GM04504 (cell line): ENCODE measurements around the gene SPDYE1.
A peak's percentile ranks its signal among the peaks of the same experiment; 100 is the strongest.

Experiments used
- DNase-seq: peaks from one replicate; pipeline ENCODE4 v3.0.0-alpha.2; 2012; ENCODE audit warnings: low read depth

The SPDYE1 gene

DNA sequence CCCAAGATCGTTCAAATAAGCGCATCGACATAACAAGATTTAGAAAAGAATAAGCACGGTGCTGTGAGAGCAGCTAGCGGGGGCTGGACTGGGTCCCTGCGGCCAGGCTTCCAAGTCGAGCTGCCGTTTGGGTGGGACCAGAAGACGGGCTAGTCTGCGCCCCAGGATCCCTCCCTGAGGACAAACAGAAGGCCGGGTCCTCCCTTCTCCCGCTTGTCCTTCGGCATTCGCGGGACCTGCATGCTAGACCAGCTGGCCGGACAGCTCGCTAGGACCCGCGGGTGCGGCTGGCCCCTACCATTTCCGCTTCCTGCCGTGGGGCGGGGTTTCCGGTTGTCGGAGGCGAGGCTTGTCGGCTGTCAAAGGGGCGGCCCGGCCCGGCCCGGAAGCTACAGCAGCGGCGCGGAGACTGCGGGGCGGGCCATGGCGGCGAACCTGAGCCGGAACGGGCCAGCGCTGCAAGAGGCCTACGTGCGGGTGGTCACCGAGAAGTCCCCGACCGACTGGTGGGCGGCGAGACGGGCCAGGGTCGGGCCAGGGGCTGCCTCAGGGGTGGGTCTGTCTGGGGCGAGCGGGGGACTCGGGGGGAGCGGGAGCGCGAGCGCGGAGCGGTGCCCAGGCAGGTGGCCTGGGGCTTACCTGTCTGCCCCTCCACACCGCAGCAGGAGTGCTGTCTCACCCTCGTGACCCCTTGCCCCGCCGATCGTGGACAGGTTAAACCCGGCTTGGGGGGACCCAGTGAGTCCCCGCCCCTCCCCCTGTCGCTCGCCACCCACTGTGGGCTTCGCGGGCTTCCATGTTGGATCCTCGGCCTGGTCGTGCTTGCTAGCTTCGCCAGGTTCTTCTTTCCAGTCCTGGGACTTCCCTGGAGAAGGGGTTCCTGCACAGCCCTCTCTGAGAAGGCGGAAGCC, 46.9 kb downstream of the SPDYE1 start, which contains the start of gene DBNL:
DBNL (plus strand) TSS at position 388 of the 911 bp plus-strand sequence; CDS start at position 424, 36 bp downstream.
- peak; percentile 63 for DNase-seq

DNA sequence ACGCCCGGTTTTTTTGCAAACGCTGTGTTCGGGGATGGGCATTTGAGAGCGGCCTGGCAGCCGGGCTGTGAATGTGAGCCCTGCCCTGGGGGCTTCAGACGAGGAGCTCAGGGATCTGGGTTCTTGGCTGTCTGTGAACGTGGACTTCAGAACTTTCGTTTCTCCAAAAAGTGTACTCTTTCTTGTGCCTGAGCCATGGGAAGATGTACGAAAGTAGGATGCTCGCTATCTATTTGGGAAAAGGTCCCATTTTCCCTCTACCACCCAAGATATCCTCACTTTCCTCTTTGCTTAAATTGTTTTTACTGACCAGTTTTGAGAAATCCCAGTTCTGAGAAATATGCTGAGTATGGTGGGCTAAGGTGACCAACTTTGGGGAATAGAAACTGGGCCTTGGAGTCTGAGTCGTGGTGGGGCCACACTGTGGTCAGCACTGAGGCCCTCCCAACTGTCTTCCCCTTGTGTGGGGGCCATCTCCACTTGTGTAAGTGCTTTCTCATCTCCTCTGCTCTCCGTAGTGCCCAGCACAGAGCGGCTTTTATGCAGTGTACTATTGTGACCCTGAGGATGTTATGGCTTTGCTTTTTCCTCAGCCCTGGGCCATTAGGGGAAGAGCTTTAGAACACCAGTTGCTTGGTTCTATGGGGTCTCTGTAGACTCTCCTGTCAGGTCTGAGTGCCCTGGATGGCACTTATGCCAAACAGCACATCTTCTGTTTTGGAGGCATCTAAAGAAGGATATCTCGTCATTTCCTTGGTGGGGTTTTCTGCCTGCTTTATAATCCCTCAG, 47.7 kb downstream of the SPDYE1 start:
- no peak for DNase-seq

DNA sequence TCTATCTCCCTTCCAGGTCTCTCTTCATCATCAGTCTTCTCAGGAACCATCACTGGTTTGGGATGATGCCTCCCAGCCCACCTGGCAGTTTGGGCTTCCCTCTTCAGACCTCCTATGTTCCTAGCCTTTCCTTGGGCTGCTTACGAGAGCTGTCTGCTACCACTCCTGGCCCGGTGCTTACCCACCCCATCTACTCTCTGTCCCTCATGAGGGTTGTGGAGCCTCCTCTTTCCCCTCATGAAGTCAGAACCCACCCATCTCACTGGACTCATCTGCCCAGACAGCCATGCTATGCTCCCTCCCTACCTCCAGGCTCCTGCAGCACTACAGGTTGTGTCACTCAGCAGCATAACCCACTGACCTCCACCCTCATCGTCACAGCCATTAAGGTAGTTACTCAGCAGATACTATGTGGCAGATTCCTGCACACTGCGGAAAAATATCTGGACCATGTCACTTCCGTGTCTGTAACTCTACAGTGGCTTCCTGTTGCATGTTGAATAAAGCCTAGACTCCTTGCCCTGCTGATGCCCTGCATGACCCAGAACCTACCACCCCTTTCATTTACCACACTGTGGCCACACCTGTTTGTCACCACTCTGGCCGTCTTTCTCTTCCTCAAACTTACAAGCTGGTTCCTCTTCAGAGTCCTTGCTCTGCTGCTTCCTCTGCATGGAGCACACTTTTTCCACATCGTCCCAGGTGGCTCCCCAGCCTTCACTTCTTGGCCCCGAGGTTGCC, 48.8 kb downstream of the SPDYE1 start:
- no peak for DNase-seq

DNA sequence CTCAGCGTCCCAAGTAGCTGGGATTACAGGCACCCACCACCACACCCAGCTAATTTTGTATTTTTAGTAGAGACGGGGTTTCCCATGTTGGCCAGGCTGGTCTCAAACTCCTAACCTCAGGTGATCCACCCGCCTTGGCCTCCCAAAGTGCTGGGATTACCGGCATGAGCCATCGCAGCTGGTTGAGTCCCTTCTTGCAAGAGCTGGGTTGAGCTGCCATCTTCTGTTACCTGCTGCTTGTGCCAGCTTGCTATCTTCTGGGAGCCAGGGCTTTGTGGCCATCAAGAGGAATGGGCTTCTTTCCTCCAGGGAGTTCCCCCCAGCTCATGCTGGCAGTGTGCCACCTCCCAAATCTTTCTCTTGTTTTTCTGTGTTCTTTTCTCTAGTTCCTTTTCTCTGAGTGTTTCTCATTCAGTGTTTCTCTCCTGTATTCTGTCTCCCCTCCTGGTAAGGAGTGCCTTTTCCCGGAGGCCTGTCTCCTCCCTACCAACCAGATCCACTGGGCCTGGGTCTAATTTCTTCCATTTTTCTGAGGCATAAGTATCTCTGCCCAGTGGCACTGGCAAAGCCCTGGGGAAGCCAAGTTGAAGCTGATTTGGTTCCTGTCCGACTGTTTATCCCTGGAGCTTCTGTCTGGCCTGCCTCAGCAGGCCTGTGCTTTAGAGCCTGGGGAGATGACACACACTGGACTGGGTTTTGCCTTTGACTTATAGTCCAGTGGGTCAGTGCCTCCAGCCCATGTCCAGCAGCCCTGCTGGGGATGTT, 50.5 kb downstream of the SPDYE1 start:
- DNase-seq = no peak

DNA sequence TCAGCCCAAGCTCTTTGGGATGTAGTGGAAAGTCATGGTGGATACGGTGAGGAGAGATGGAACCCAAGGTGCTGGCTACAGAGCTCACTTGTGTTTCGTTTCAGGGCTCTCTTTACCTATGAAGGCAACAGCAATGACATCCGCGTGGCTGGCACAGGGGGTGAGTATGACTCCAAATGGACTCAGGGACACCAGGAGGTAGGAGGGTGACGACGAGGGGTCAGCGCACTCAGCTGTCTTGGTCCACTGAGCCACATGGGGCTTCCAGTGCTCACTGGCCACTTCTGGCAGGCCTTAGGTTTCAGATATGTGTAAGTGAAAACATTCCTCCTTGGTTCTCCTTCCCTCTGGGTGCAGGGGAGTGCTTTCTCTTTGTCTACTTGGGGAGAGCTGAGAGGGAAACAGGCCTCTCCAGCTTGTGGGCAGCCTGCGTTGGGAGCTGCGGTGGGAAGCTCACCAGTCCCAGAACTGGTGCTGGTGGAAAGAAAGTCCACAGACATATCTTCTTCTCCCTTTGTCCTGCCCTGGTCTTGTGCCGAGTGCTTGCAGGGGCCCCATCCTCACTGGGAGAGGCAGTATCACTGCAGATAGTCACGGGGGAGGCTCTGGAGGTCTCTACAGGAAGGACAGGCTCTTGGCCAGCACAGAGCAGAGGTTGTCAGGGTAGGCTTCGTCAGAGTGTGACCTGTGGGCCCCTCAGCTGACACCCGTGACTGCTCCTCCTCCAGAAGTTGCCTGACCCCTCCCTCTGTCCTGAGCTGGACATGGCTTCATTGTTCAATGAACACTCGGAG, 52.6 kb downstream of the SPDYE1 start:
- DNase-seq = no peak

DNA sequence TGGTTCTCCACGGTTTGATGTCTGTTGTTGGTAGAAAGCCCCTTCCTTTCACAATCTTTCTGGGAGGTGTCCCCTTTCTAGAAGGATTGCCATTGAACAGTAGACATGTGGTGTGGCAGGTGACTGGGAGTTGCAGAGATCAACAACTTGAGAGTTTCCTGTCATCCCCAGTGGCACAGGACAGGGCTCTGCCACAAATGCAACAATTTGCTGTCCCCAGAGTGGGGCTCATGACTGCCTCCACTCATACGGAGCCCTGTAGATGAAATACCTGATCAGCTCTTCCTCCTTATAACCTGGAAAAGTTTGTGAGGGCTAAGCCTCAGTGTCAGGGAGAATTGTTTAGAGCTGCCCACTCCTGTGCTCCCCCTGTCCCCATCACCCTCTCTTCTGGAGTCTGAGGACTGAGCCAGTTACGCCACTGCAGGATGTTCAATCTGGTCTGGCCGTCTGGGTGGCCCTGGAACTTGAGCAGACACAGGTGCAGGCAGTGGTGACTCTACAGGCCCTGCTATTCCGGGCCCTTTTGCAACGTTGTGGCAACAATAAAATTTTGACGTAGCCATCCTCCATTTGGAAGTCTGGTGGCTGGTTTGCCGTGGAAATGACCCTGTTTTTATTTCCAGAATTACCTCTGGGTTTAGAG, 53.3 kb downstream of the SPDYE1 start:
- DNase-seq = no peak

DNA sequence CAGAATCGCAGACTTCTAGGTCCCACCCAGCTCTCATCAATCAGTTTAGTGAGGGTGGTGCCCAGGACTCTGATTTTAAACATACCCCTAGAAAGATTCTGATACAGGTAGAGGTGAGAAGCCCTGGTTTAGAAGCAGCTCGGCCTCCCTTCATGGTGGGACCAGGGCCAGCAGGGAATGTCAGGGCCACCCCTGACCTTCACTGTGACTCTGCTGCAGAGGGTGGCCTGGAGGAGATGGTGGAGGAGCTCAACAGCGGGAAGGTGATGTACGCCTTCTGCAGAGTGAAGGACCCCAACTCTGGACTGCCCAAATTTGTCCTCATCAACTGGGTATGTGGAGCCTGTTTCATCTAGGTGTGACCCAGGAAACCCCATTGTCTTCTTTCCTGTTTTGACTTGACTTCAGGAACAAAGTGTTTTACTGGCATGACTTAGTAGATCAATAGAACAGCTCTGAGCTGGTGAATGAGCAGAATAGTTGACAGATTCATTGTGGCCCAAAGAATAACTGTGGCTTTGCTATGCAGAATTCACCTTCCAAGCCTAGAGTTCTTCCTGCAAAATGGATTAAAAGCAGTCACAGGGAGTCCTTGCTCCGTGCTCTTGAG, 54.0 kb downstream of the SPDYE1 start:
- DNase-seq = no peak

DNA sequence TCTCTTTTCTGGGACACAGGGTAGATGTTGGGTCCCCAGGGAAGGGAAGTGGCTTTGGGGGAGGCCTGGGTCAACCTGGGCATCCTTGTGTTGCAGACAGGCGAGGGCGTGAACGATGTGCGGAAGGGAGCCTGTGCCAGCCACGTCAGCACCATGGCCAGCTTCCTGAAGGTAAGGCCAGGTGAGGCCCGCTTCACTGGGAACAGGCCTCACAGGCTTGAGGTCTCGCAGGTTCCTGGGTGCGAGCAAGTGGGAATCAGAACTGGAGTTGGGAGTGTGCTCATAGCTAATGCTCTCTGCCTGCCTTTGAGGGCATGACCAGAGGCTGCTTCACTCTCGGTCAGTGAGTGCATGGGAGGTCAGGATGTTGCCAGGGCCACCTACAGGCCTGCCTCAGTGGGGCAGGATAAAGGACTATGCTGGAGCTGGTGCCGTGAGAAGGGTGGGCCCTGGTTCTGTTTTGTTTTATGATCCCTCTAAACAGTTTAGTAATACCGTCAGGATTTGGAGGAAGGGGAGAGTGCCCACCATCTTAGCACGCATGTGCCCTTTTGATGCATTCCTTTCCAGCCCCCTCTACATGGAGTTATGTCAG, 55.2 kb downstream of the SPDYE1 start:
- no peak for DNase-seq

DNA sequence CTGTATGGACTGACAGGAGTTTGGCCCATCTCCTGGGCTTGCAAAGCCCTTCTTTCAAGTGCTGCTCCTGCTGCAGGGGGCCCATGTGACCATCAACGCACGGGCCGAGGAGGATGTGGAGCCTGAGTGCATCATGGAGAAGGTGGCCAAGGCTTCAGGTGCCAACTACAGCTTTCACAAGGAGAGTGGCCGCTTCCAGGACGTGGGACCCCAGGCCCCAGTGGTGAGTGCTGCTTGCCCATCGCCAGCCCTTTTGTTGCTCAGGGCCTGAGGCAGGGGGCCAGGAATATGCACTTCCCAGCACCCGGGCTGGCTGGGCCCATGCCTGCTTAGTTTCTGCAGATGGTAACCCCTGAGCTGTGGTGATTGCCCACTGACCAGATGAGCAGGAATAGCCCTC, 59.0 kb downstream of the SPDYE1 start:
- no peak for DNase-seq

DNA sequence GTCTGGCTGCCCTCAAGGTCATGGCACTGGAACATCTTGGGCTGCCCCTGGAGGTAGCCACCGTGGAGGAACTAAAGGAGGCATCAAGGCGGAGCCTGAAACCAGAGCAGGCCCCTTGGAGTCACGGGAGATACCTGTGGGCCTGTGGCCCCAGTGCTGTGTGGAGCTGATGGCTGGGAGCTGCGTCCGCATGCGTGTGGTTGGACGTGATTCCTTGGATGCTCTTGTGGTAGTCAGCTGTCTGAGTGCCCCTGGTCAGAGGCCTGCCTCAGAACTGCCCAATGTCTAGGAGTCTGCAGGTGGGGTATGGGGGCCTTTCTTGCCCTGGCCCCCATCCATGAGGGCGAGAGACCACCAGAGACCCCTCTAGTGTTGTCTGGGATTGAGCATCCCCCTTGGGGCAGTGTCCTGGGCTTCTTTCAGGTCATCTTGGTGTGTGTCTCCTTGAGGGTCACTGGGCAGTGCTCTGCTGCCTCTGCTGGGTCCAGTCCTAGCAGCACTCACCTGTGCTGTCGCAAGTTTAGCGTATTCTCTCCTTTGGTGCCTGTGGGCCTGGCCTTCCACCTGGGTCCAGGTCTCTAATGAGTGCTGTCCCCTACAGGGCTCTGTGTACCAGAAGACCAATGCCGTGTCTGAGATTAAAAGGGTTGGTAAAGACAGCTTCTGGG, 59.6 kb downstream of the SPDYE1 start:
- DNase-seq = no peak

DNA sequence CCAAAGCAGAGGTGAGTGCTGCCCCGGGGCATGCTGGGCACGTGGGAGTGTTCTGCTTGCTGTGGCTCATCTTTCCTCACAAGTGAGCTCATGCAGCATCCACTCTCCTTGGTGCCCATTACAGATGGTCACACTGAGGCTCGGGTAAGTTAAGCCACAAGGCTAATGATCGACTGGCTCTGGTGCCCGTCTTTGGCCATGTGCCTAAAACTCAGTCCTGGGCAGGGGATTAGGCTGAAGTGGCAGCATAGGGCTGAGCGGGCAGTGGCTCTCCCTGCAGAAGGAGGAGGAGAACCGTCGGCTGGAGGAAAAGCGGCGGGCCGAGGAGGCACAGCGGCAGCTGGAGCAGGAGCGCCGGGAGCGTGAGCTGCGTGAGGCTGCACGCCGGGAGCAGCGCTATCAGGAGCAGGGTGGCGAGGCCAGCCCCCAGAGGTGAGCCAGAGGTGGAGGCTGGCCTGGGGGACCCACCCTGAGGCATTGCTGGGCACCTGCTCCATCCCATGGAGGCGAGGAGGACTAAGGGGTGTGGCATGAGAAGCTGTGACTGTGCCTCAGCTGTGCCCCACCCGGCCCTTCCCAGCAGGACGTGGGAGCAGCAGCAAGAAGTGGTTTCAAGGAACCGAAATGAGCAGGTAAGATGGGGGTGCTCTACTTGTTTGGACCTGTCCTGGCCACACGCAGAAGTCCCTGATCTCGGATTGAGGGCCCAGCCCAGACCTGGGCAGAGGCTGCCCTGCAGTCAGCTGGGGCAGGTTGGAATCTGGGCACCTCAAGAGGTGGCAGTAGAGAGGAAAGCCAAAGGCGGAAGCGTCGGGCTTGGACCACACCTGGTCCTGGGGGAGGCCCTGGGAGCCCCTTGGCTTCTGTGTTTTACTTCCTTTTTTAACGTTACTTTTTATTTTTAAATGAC, 60.4 kb downstream of the SPDYE1 start:
- DNase-seq = no peak

DNA sequence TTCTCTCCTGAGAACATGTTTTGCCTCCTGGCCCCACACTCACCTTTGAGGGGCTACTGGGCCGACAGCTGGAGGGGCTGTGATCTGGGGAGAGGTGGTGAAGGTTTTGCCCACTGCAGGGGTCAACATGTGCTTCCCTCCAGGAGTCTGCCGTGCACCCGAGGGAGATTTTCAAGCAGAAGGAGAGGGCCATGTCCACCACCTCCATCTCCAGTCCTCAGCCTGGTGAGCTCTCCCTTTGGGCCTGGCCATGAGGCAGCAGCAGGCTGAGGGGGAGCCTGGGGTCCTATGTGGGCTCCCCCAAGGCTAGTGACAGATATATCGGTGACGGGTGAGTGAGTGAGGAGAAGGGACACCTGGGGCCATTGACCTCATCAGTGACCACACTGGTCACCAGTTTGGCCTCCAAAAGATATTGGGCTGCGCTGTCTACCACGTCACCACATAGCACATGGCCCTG, 61.1 kb downstream of the SPDYE1 start:
- DNase-seq = no peak

DNA sequence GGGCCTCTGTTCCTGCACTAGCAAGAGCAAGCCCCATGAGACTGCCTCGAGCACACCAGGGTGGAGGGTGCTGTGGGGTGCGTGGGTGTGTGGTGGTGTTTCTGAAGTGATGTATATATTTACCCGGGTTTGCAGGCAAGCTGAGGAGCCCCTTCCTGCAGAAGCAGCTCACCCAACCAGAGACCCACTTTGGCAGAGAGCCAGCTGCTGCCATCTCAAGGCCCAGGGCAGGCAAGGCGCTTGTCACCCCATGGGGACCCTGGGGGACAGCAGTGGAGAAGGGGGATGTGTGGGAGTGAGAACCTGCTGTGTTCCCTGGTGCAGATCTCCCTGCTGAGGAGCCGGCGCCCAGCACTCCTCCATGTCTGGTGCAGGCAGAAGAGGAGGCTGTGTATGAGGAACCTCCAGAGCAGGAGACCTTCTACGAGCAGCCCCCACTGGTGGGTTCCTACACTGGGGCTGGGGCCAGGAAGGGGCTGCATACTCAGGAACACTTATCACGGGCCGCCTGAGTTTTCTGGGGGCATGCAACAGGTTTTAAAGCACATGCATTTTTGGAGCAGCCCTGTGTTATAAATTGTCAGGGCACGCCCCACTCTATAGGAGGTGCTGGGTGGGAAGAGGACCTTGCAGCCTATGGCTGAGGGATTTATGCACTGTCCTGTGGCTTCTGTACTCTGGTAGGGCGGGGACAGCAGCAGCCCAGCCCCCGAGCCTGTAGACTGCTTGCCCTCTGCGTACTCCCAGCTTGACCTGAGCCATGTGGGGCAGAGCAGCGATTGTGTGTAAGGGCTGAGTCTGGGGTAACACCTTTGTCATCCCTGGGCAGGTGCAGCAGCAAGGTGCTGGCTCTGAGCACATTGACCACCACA, 61.8 kb downstream of the SPDYE1 start:
- DNase-seq = no peak
